Prostate gland (tissue), 2 donors: ENCODE measurements around the gene MDH2. TPM values are rescaled to one million over a fixed set of nuclear protein-coding genes. Genes with fewer than 3 reads are reported as not detected.

ENCODE experiments used
- DNase-seq: peaks from one replicate; pipeline ENCODE4 v3.0.0-alpha.2; 2019; ENCODE audit warnings: low spot score
- H3K27ac ChIP-seq, 2 donors: fragments of 200-600 bp; sonication (generic); 2 replicates each; pipeline ENCODE4 v1.5.1; 2017 to 2019
- H3K27me3 ChIP-seq: fragments of 200-600 bp; sonication (generic); replicated peaks from 2 replicates; pipeline ENCODE4 v1.5.1; 2019; ENCODE audit not compliant: insufficient read depth
- H3K36me3 ChIP-seq, 2 donors: fragments of 200-600 bp; sonication (generic); 1 replicate in 1 of 2; 2 replicates in 1 of 2; pipeline versions ENCODE4 v1.5.1 to v1.8.1; 2017 to 2019
- H3K4me1 ChIP-seq: fragments of 200-600 bp; sonication (generic); replicated peaks from 2 replicates; pipeline ENCODE4 v1.5.1; 2019
- H3K4me3 ChIP-seq, 2 donors: fragments of 200-600 bp; sonication (generic); 2 replicates each; pipeline ENCODE4 v1.5.1; 2017 to 2019
- H3K9me3 ChIP-seq: fragments of 200-600 bp; sonication (generic); 2 replicates; pipeline ENCODE4 v1.5.1; 2017
- POLR2A ChIP-seq: fragments of 450-650 bp; IDR thresholded peaks from one replicate; pipeline ENCODE4 v1.6.1; 2016; ENCODE audit warnings: antibody characterized with exemption, mild to moderate bottlenecking
- POLR2AphosphoS5 ChIP-seq: sonication (generic); formaldehyde crosslinking; IDR thresholded peaks from one replicate; pipeline ENCODE4 v1.6.1; 2017; ENCODE audit warnings: antibody characterized with exemption
- WGBS: methylation state at CpG from one replicate; pipeline ENCODE4 v1.1.5; 2018; 5-methylcytosine and 5-hydroxymethylcytosine counted together
- intact Hi-C: fragments of 100-400 bp; cut with DNase I; formaldehyde crosslinking; loops from one replicate; pipeline ENCODE4 v1.14.2; 2022
- total RNA-seq, 2 donors: library from RNA; depleted of rRNA; stranded (reverse); fragments of >200 nt; gene quantifications; one replicate each; pipeline ENCODE4 v1.1.0, GENCODE V29; 2016
- TF ChIP-seq, protein P1 (sequence below), 4 experiments: fragments of 200-600 bp in 2 of 4; fragments of 450-650 bp in 2 of 4; sonication (generic) in 2 of 4; IDR thresholded peaks; 1 replicate in 3 of 4; 2 replicates in 1 of 4; pipeline ENCODE4 v1.5.1; 2016 to 2019; ENCODE audit warnings: antibody characterized with exemption in 4 of 4, mild to moderate bottlenecking in 2 of 4, moderate library complexity in 2 of 4

MDH2 gene, protein sequence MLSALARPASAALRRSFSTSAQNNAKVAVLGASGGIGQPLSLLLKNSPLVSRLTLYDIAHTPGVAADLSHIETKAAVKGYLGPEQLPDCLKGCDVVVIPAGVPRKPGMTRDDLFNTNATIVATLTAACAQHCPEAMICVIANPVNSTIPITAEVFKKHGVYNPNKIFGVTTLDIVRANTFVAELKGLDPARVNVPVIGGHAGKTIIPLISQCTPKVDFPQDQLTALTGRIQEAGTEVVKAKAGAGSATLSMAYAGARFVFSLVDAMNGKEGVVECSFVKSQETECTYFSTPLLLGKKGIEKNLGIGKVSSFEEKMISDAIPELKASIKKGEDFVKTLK
- 100 to 1,000 TPM; 116 to 117 TPM for total RNA-seq

- peak; percentile 91 for DNase-seq
- H3K9me3 ChIP-seq = no peaks in the 10 kb centered on the region
- H3K27ac ChIP-seq = peak within 1 kb of the TSS; percentile 72 to 84
- H3K4me1 ChIP-seq = peaks cover 8% of the 10 kb centered on the region
- no peaks in the 10 kb centered on the region for H3K36me3 ChIP-seq
- H3K27me3 ChIP-seq = no peaks in the 10 kb centered on the region
- WGBS = under 1% methylated on average over 54 of the region's 58 CpGs
- peak; percentile 72 for TF ChIP-seq POLR2A
- TF ChIP-seq POLR2AphosphoS5 = peak; percentile 97
- TF ChIP-seq, protein P1, sequence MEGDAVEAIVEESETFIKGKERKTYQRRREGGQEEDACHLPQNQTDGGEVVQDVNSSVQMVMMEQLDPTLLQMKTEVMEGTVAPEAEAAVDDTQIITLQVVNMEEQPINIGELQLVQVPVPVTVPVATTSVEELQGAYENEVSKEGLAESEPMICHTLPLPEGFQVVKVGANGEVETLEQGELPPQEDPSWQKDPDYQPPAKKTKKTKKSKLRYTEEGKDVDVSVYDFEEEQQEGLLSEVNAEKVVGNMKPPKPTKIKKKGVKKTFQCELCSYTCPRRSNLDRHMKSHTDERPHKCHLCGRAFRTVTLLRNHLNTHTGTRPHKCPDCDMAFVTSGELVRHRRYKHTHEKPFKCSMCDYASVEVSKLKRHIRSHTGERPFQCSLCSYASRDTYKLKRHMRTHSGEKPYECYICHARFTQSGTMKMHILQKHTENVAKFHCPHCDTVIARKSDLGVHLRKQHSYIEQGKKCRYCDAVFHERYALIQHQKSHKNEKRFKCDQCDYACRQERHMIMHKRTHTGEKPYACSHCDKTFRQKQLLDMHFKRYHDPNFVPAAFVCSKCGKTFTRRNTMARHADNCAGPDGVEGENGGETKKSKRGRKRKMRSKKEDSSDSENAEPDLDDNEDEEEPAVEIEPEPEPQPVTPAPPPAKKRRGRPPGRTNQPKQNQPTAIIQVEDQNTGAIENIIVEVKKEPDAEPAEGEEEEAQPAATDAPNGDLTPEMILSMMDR (IDR thresholded peaks at IDR 0.05) = no peak
- peak within 1 kb of the TSS; percentile 90 to 98 for H3K4me3 ChIP-seq
- intact Hi-C loops = no loop called here
These were observed at the start of gene MDH2, which contains the start of gene STYXL1 for GRCh38 chr7:76047811-76048667. Gene MDH2 (plus strand): TSS chr7:76048106. CDS start chr7:76048161, 55 bp downstream. Gene STYXL1 (minus strand): TSS chr7:76048000. CDS start chr7:76030523, 17,477 bp downstream.

DNA sequence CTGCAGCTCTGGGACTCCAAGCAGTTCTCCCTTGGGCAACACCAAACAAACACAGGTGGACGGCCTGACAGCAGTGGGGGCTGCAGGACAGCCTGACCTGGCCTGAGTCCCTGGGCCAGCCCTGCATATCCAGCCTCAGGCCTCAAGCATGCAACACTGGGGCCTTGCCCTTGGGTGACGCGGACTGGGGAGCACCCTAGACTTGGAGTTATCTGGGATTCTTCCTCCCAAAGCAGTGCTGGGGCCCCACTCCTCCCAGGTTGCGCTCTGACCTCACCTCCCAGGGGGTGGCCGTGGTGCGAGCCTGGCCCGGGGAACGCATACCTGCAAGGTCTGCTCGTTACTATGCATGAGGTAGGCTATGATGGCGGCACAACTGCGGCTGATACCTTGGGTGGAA, 47.3 kb upstream of the MDH2 start:
- no peak overlapping the region for H3K27ac ChIP-seq
- WGBS = 87% methylated on average over 8 of the region's 11 CpGs
- H3K9me3 ChIP-seq = no peaks in the 10 kb centered on the region
- no peaks in the 10 kb centered on the region for H3K4me1 ChIP-seq
- H3K4me3 ChIP-seq = no peak overlapping the region
- intact Hi-C loops = no loop called here
- DNase-seq = no peak
- H3K36me3 ChIP-seq = peaks cover 0 to 3% of the 10 kb centered on the region in 2 donors
- H3K27me3 ChIP-seq = no peaks in the 10 kb centered on the region
- no peak for TF ChIP-seq POLR2AphosphoS5
- TF ChIP-seq, protein P1 (IDR thresholded peaks at IDR 0.05) = no peak
- no peak for TF ChIP-seq POLR2A

- no peaks in the 10 kb centered on the region for H3K27me3 ChIP-seq
- H3K9me3 ChIP-seq = no peaks in the 10 kb centered on the region
- H3K36me3 ChIP-seq = peaks cover 0 to 3% of the 10 kb centered on the region in 2 donors
- intact Hi-C loops = no loop called here
- no peak for TF ChIP-seq POLR2A
- TF ChIP-seq, protein P1 (IDR thresholded peaks at IDR 0.05) = no peak
- TF ChIP-seq POLR2AphosphoS5 = no peak
- no peaks in the 10 kb centered on the region for H3K4me1 ChIP-seq
- 96% methylated on average over 6 of the region's 6 CpGs for WGBS
- no peak for DNase-seq
- H3K4me3 ChIP-seq = no peak overlapping the region
- no peak overlapping the region for H3K27ac ChIP-seq
These were observed 45.8 kb upstream of the MDH2 start for GRCh38 chr7:76002139-76002538.

DNA sequence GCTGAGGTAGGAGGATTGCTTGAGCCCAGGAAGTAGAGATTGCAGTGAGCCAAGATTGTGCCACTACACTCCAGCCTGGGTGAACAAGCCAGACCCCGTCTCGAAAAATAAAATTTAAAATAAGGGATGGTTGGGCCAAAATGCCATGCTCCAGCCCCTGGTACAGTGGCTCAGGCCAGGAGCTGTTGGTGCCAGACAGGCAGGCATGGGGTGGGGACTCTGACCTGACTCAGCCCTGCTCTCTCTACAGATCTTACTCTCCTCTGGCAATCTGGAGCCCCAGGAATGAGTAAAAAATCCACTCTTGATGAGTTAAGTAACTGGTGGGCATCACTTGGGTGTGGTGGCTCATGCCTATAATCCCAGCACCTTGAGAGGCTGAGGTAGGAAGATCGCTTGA, 45.1 kb upstream of the MDH2 start:
- no peaks in the 10 kb centered on the region for H3K4me1 ChIP-seq
- no peaks in the 10 kb centered on the region for H3K27me3 ChIP-seq
- H3K27ac ChIP-seq = no peak overlapping the region
- no peak overlapping the region for H3K4me3 ChIP-seq
- peaks cover 0 to 3% of the 10 kb centered on the region in 2 donors for H3K36me3 ChIP-seq
- WGBS = 94% methylated on average over 3 of the region's 3 CpGs
- H3K9me3 ChIP-seq = no peaks in the 10 kb centered on the region
- intact Hi-C loops = no loop called here
- DNase-seq = no peak
- TF ChIP-seq POLR2A (no peak), POLR2AphosphoS5 (no peak)
- TF ChIP-seq, protein P1 (IDR thresholded peaks at IDR 0.05) = no peak
